ENCODE results near the gene ST6GALNAC6. TPM values are rescaled to one million over a fixed set of nuclear protein-coding genes. Genes with fewer than 3 reads are reported as not detected.

Gene ST6GALNAC6
- total and polyA plus RNA-seq, 2 of the 4 experiments (the other 2 are of a cell fraction), result 35.7 to 48.6 TPM

DNA sequence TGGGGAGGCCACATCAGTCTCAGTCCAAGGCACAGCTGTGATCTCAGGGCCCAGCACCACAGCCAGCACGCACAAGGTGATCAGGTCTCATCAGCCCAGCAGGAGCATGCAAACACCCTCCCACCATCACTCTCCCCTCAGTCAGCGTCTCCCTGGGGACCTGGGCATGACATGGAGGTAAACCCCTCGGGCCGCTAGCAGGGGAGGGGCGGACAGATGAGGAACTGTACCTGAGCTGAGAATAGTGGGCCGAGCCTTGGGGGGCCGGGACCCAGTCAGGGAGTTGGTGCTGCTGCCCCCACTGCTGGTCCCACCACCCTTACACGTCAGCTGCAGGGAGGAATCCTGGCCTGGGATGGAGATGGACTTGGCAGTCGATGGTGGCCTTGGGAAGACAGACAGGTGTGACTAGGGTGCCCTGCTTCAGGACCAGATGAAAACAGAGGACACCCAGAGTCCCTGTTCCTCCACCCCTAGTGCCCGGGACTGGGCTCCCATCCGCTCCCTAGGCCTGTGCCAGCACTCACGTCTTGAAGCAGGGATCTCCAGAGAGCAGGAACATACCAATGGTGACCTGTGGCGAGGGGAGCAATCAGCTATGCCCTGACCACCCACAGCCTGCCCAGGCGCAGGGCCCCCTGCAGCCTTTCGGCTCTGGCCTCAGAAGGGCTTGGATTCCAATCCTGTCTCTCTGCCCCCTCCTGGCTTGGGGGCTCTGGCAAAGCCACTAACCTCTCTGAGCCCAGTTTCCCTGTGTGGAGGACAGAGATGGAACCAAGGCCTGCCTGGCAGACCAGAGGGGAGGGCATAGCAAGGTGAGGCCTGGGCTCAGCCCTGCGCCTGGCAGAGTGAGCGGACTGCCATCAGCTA, 48.7 kb upstream of the ST6GALNAC6 start:
- Histone ChIP-seq H3K27me3 (ENCODE audit: control insufficient read depth, insufficient read depth, low read length) (no peaks in the 10 kb centered on the region), H3K9me3 (ENCODE audit: control insufficient read depth, insufficient read depth, low read length) (no peaks in the 10 kb centered on the region), H3K4ac (ENCODE audit: low read depth, low read length) (no peak overlapping the region), H3K27ac (ENCODE audit: insufficient read depth, low read length) (no peak overlapping the region), H3K4me3 (ENCODE audit: insufficient read depth, low read depth, low read length) (no peak overlapping the region), H4K5ac (ENCODE audit: low read depth, low read length) (no peak overlapping the region), H2AK5ac (ENCODE audit: low read depth, low read length) (no peak overlapping the region), H3K14ac (replicated peaks; ENCODE audit: low read depth, low read length) (no peak overlapping the region), H3K23ac (ENCODE audit: low read depth, low read length) (no peak overlapping the region), H4K8ac (ENCODE audit: low read depth in 2 of 2, low read length in 2 of 2) (no peak overlapping the region), H3K36me3 (ENCODE audit: control insufficient read depth, insufficient read depth, low read length) (peaks cover 23% of the 10 kb centered on the region), H2AFZ (replicated peaks; ENCODE audit: low read length, poor library complexity) (no peak overlapping the region), H2AK9ac (replicated peaks; ENCODE audit: low read depth, low read length, poor library complexity) (no peak overlapping the region), H3K4me1 (ENCODE audit: control insufficient read depth, insufficient read depth, low read length) (peaks cover 4% of the 10 kb centered on the region; the same call in 1 of the 2 replicates), H3K79me1 (ENCODE audit: low read depth in 1 of 2, low read length in 2 of 2) (peaks cover 0 to 20% of the 10 kb centered on the region in 2 experiments; a peak in 3 of 4 replicates), H2BK5ac (ENCODE audit: low read depth, low read length, poor library complexity, severe bottlenecking) (no peak overlapping the region), H4K91ac (ENCODE audit: insufficient read depth, low read depth, low read length) (no peak overlapping the region), H4K20me1 (ENCODE audit: insufficient read depth, low read length) (peaks cover 9% of the 10 kb centered on the region), H3K9ac (ENCODE audit: low read depth, low read length) (no peak overlapping the region), H2BK120ac (ENCODE audit: low read depth, low read length) (no peak overlapping the region), H2BK20ac (ENCODE audit: low read depth, low read length) (no peak overlapping the region), H2BK15ac (ENCODE audit: low read depth, low read length) (no peak overlapping the region), H3K18ac (ENCODE audit: low read depth, low read length) (no peak overlapping the region), H3K4me2 (ENCODE audit: low read depth, low read length) (no peak overlapping the region), H3K9me1 (ENCODE audit: insufficient read depth, low read length) (peaks cover 6% of the 10 kb centered on the region; the same call in 1 of the 2 replicates), H3K56ac (ENCODE audit: extremely low read depth, insufficient read depth, low read length) (no peak overlapping the region)
- ChIA-PET CTCF (no interaction called here), POLR2A (ENCODE audit: unreplicated experiment) (no interaction called here)
- no peak for DNase-seq
- in situ Hi-C loops (cut with MboI; ENCODE audit: low sequenced_read_pairs), result no loop called here
- intact Hi-C loops (cut with micrococcal nuclease), result no loop called here
- TF ChIP-seq RFX5 (IDR thresholded peaks at IDR 0.05; ENCODE audit: low read depth, low read length) (no peak), RAD21 (IDR thresholded peaks at IDR 0.05; ENCODE audit: low read length) (no peak), BHLHE40 (IDR thresholded peaks at IDR 0.05; ENCODE audit: low read depth, low read length) (no peak), NFE2L2 (IDR thresholded peaks at IDR 0.05; ENCODE audit: low read depth, low read length) (no peak), POLR2A (IDR thresholded peaks at IDR 0.05; ENCODE audit: low read depth, low read length) (no peak), CHD1 (IDR thresholded peaks at IDR 0.05; ENCODE audit: low read depth, low read length) (no peak)
- BruUV-seq (replicated peaks), result no TSS peak
- dilution Hi-C loops (cut with HindIII; ENCODE audit: low sequenced_read_pairs, unreplicated experiment), result no loop called here
- WGBS, 2 experiments (ENCODE audit: extremely low coverage in 2 of 2, insufficient read length in 1 of 2), result 64% methylated on average over 6 of the region's 17 CpGs; no CpG with 5 or more reads in 1 of the 2 experiments
- no peak for ATAC-seq (ENCODE audit: low read depth)

All from IMR-90 (cell line).